ENCODE data around the gene AOPEP.

Gene AOPEP

DNA sequence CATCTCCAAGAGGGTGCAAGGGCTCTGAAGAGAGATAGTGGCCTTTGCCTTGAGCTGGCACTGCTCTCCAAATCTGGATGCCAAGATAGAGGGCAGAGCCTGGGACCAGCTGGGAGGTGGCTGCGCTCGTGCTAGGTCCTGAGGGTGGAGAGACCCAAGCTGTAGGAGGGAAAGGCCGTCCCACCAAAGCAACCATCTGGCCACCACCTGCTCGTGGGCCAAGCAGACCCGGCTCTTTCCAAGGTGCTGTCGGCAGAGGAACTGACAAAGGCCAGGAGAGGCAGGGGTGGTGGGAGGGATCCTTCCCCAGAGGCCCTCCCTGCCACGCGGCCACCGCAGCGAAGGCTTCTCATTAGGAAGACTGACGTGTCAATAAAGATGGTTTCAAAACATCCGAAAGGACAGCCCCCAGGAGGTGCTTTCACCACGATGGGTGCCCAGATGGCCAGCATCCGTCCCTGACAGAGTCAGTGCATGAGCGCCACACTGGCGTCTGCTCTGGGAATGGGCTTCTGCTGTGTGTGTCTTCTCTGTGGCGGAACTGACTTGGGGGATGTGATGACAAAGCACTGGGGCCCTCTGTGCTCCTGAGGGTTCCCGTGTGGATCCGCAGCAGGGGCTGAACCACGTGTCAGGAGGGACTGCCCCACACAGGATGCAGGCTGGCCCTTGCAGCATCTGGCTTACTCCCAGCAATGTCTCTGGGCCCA, 377.5 kb downstream of the AOPEP start:
- FAIRE-seq (no peak), DNase-seq (ENCODE audit: insufficient read length, low spot score) (no peak)

GRCh38 chr9:95104581-95104960, 378.1 kb downstream of the AOPEP start:
- TF ChIP-seq POLR2A (IDR thresholded peaks at IDR 0.05; ENCODE audit: low read depth, low read length), result no peak
- DNase-seq (ENCODE audit: insufficient read length, low spot score) (no peak), FAIRE-seq (no peak)

More for the DNA sequence above, 377.5 kb downstream of the AOPEP start:
- TF ChIP-seq POLR2A (IDR thresholded peaks at IDR 0.05; ENCODE audit: low read depth, low read length), result no peak

GRCh38 chr9:95104980-95105379, 378.5 kb downstream of the AOPEP start:
- FAIRE-seq (no peak), DNase-seq (ENCODE audit: insufficient read length, low spot score) (no peak)
- no peak for TF ChIP-seq POLR2A (IDR thresholded peaks at IDR 0.05; ENCODE audit: low read depth, low read length)

- FAIRE-seq (no peak), DNase-seq (ENCODE audit: insufficient read length, low spot score) (no peak)
- no peak for TF ChIP-seq POLR2A (IDR thresholded peaks at IDR 0.05; ENCODE audit: low read depth, low read length)
These were observed 379.2 kb downstream of the AOPEP start for GRCh38 chr9:95105519-95106287.

DNA sequence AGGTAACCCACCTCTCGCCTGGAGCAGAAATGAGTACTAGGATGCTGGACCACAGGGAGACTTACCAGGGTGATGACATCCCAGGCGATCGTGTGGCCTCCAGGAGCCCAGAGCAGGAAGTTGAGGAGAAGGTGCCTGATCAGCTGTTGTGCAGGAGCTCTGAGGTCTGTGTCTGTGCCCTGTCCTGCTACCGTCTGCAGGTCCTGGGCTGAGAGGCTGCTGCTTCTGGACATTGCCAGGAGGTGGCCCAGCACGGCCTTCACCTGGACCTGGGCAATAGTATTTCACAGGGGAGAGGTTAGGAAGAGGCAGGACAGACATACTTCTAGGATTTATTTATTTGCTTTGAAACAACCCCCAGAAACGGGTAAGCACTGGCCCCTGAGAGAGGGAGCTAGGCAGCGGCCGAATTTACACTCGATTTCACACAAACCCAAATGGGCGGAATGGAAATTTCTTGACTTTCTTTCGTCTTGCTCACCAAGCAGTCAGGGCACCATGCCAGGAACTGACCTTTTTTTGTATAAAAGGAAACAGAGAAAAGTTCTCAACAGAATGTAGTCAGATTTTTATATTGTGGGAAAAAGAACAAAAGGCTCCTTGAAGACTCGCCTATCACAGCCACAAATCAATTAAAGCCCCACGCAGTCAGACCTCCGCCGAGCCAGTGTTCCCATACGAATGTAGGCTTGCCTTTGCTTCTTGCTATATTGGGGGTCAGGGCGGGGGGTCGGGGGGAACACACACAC, 380.7 kb downstream of the AOPEP start:
- TF ChIP-seq POLR2A (IDR thresholded peaks at IDR 0.05; ENCODE audit: low read depth, low read length), result no peak
- FAIRE-seq, result no peak
- DNase-seq (ENCODE audit: insufficient read length, low spot score), result no peak

DNA sequence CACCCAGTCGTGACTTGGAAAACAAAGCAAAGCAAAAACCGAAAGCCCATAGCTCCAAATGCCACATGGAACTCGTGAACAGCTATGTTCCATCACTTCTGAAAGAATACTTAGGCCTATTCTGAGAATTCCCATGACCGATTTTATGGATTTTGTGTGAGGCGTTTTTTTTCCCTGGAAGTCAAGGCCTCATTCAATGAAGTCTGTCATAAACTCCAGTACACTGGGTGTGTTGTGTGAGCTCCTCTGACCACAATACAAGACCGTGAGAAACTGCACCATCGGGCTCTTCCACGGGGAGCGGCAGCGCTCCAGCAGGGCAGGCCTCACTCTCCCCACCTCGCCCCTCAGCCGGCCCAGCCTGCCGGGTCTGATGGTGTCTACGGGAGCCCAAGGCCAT, 381.5 kb downstream of the AOPEP start:
- DNase-seq (ENCODE audit: insufficient read length, low spot score), result no peak
- TF ChIP-seq POLR2A (IDR thresholded peaks at IDR 0.05; ENCODE audit: low read depth, low read length), result no peak
- no peak for FAIRE-seq

- no peak for TF ChIP-seq POLR2A (IDR thresholded peaks at IDR 0.05; ENCODE audit: low read depth, low read length)
- DNase-seq (ENCODE audit: insufficient read length, low spot score), result no peak
- FAIRE-seq, result no peak
These were observed 382.3 kb downstream of the AOPEP start for GRCh38 chr9:95108777-95109176.

GRCh38 chr9:95109456-95109855, 383.0 kb downstream of the AOPEP start:
- no peak for TF ChIP-seq POLR2A (IDR thresholded peaks at IDR 0.05; ENCODE audit: low read depth, low read length)
- DNase-seq (ENCODE audit: insufficient read length, low spot score) (no peak), FAIRE-seq (no peak)

GRCh38 chr9:95110921-95111525, 384.5 kb downstream of the AOPEP start:
- TF ChIP-seq POLR2A (IDR thresholded peaks at IDR 0.05; ENCODE audit: low read depth, low read length), result no peak
- DNase-seq (ENCODE audit: insufficient read length, low spot score) (no peak), FAIRE-seq (no peak)

DNA sequence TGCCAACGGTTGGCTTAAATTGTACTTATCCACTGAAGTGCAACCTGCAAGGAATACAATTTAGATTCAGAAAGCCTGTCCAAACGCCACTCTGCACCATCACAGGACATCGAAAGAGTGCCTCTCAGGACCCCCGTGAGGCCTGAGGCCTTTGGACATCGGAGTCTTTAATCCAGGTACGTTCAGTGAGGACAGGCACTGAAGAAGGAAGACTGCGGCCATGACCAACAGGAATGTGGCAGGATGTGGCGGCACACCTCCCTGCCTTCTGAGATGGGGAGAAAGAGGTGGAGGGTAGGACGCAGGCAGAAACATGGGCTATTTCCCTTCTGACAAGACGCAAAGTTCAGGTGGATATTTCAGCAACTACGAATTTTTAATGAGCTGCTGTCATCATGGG, 385.2 kb downstream of the AOPEP start:
- DNase-seq (ENCODE audit: insufficient read length, low spot score) (no peak), FAIRE-seq (no peak)
- no peak for TF ChIP-seq POLR2A (IDR thresholded peaks at IDR 0.05; ENCODE audit: low read depth, low read length)

- FAIRE-seq (no peak), DNase-seq (ENCODE audit: insufficient read length, low spot score) (no peak)
- no peak for TF ChIP-seq POLR2A (IDR thresholded peaks at IDR 0.05; ENCODE audit: low read depth, low read length)
These were observed 386.2 kb downstream of the AOPEP start for GRCh38 chr9:95112436-95113280.

GRCh38 chr9:95115104-95115503, 388.6 kb downstream of the AOPEP start:
- DNase-seq (ENCODE audit: insufficient read length, low spot score), result no peak
- TF ChIP-seq POLR2A (IDR thresholded peaks at IDR 0.05; ENCODE audit: low read depth, low read length), result no peak
- no peak for FAIRE-seq
